K562 (cell line): ENCODE measurements around the gene DDC. TPM values are rescaled to one million over a fixed set of nuclear protein-coding genes. Genes with fewer than 3 reads are reported as not detected.

Experiments
- ATAC-seq: fragments of 200-7000 bp; cut with Tn5 transposase; 3 replicates; pipeline ENCODE4 v1.9.1; 2020; ENCODE audit warnings: moderate library complexity
- BruUV-seq: library from RNA; stranded (reverse); fragments of 400-500 nt; replicated peaks from 2 replicates; lab custom pipeline; 2021; lab: Mats Ljungman, UMichigan
- CTCF ChIA-PET: fragments of 300-600 bp; formaldehyde crosslinking; extraction: SDS; loops from one replicate; lab custom pipeline; 2021; ENCODE audit warnings: low intra/inter-chr PET ratio; lab: Yijun Ruan, JAX
- POLR2A ChIA-PET: fragments of 300-600, 350-650 bp; sonication (Branson Sonifier 250); formaldehyde crosslinking; extraction: SDS; loops from one replicate; lab custom pipeline; 2021; ENCODE audit warnings: antibody characterized with exemption, inconsistent platforms; lab: Yijun Ruan, JAX
- DNase-seq, 4 experiments: peaks; one replicate each; pipeline versions ENCODE4 v3.0.0 to v3.0.0-alpha.2; 2011 to 2018; ENCODE audit warnings: low spot score in 3 of 4, mixed read lengths in 3 of 4; ENCODE audit errors: extremely low read depth in 1 of 4
- FAIRE-seq: peaks from 2 replicates; lab custom pipeline; 2011; peaks lifted over from hg19 to GRCh38; lab: Jason Lieb, UNC
- H2AFZ ChIP-seq: 2 replicates; pipeline ENCODE4 v1.6.0; 2011; ENCODE audit warnings: low read depth, low read length, control low read depth, inconsistent platforms
- H3K27ac ChIP-seq: fragments of 200-600 bp; 3 replicates; pipeline ENCODE4 v1.8.0; 2011; ENCODE audit warnings: low read depth, mild to moderate bottlenecking, control low read depth, inconsistent platforms, low read length, moderate library complexity, mixed read lengths; ENCODE audit errors: extremely low read depth
- H3K27me3 ChIP-seq, 2 experiments: fragments of 300-600 bp in 1 of 2; 2 replicates in 1 of 2; 3 replicates in 1 of 2; pipeline versions ENCODE4 v1.6.0 to v1.8.0; 2011; ENCODE audit warnings: inconsistent platforms in 2 of 2, low read length in 2 of 2, mild to moderate bottlenecking in 1 of 2, mixed read lengths in 1 of 2, moderate library complexity in 1 of 2; ENCODE audit not compliant: control insufficient read depth in 2 of 2, insufficient read depth in 2 of 2
- H3K36me3 ChIP-seq: fragments of 300-600 bp; 3 replicates; pipeline ENCODE4 v1.8.0; 2011; ENCODE audit warnings: mild to moderate bottlenecking, low read length, inconsistent platforms; ENCODE audit not compliant: control insufficient read depth, insufficient read depth
- H3K4me1 ChIP-seq, 2 experiments: fragments of 200-600 bp in 1 of 2; replicated peaks in 1 of 2; 2 replicates in 1 of 2; 3 replicates in 1 of 2; pipeline versions ENCODE4 v1.5.1 to v1.8.0; 2011; ENCODE audit warnings: inconsistent platforms in 2 of 2, low read length in 2 of 2, mild to moderate bottlenecking in 1 of 2, mixed read lengths in 1 of 2, moderate library complexity in 1 of 2; ENCODE audit not compliant: control insufficient read depth in 2 of 2, insufficient read depth in 2 of 2
- H3K4me2 ChIP-seq: 2 replicates; pipeline ENCODE4 v1.6.1; 2011; ENCODE audit warnings: low read length, control low read depth, inconsistent platforms, mixed read lengths; ENCODE audit not compliant: insufficient read depth
- H3K4me3 ChIP-seq: fragments of 200-600 bp; sonication (generic), shearing (Covaris generic); 2 replicates; pipeline ENCODE4 v1.5.1; 2016; ENCODE audit warnings: control low read depth, inconsistent platforms
- H3K79me2 ChIP-seq: fragments of 200-600 bp; 3 replicates; pipeline ENCODE4 v1.8.0; 2011; ENCODE audit warnings: low read length, inconsistent platforms; ENCODE audit not compliant: control insufficient read depth, insufficient read depth
- H3K9ac ChIP-seq, 2 experiments: 2 replicates each; pipeline versions ENCODE4 v1.6.0 to v1.6.1; 2011; ENCODE audit warnings: low read depth in 2 of 2, low read length in 2 of 2, control low read depth in 1 of 2, inconsistent platforms in 1 of 2, mild to moderate bottlenecking in 1 of 2, mixed read lengths in 1 of 2; ENCODE audit not compliant: insufficient read depth in 1 of 2
- H3K9me1 ChIP-seq: one replicate; pipeline ENCODE4 v1.6.0; 2011; ENCODE audit warnings: inconsistent platforms, mild to moderate bottlenecking, low read length, moderate library complexity; ENCODE audit not compliant: control insufficient read depth, insufficient read depth
- H3K9me3 ChIP-seq: replicated peaks from 2 replicates; pipeline ENCODE4 v1.5.1; 2011; ENCODE audit warnings: low read depth, low read length, inconsistent platforms; ENCODE audit not compliant: control insufficient read depth, insufficient read depth
- H4K20me1 ChIP-seq: replicated peaks from 2 replicates; pipeline ENCODE4 v1.6.1; 2011; ENCODE audit warnings: low read length, inconsistent platforms, mixed read lengths; ENCODE audit not compliant: control insufficient read depth, insufficient read depth
- CBX1 ChIP-seq: sonication (generic); IDR thresholded peaks from 2 replicates; pipeline ENCODE4 v1.6.1; 2016; ENCODE audit warnings: antibody characterized with exemption, low read depth, mild to moderate bottlenecking
- CHCHD3 ChIP-seq: fragments of 250-450 bp; sonication (Bioruptor Pico); IDR thresholded peaks from 2 replicates; pipeline ENCODE4 v2.1.2; 2022; ENCODE audit warnings: mild to moderate bottlenecking
- CREB1 ChIP-seq, 2 experiments: sonication (generic) in 1 of 2; formaldehyde crosslinking in 1 of 2; IDR thresholded peaks; 2 replicates each; pipeline versions ENCODE4 v1.6.1 to v1.8.0; 2012 to 2022; ENCODE audit warnings: inconsistent platforms in 1 of 2, mild to moderate bottlenecking in 1 of 2, missing genetic modification reagents in 1 of 2, moderate library complexity in 1 of 2
- DIDO1 ChIP-seq: fragments of 450-650 bp; IDR thresholded peaks from 2 replicates; pipeline ENCODE4 v1.6.1; 2016; ENCODE audit warnings: low read depth, missing biosample characterization, missing genetic modification characterization
- GTF2F1 ChIP-seq: IDR thresholded peaks from 2 replicates; pipeline ENCODE4 v1.6.1; 2011; ENCODE audit warnings: low read depth, low read length, improper control_type of control experiment
- KDM1A ChIP-seq, 2 experiments: fragments of 450-650 bp; IDR thresholded peaks; 2 replicates each; pipeline ENCODE4 v1.6.1; 2016; ENCODE audit warnings: mild to moderate bottlenecking in 2 of 2
- MAFF ChIP-seq: IDR thresholded peaks from 2 replicates; pipeline ENCODE4 v1.6.1; 2012; ENCODE audit warnings: low read length, improper control_type of control experiment
- NR4A1 ChIP-seq, 2 experiments: fragments of 250-450 bp in 1 of 2; fragments of 450-650 bp in 1 of 2; sonication (Bioruptor Pico) in 1 of 2; IDR thresholded peaks; 2 replicates each; pipeline versions ENCODE4 v1.4.0 to v1.6.1; 2016 to 2020; ENCODE audit warnings: mild to moderate bottlenecking in 2 of 2, missing compliant biosample characterization in 1 of 2, missing genetic modification characterization in 1 of 2, moderate library complexity in 1 of 2
- PRDM10 ChIP-seq: fragments of 450-650 bp; IDR thresholded peaks from 2 replicates; pipeline ENCODE4 v1.6.1; 2018; ENCODE audit not compliant: partially characterized antibody
- PTTG1 ChIP-seq: fragments of 450-650 bp; IDR thresholded peaks from 2 replicates; pipeline ENCODE4 v1.6.1; 2016; ENCODE audit warnings: low read depth, mild to moderate bottlenecking, missing genetic modification characterization, missing compliant biosample characterization
- SAFB ChIP-seq: fragments of 200-400 bp; formaldehyde crosslinking; IDR thresholded peaks from 2 replicates; pipeline ENCODE4 v1.6.1; 2017; ENCODE audit warnings: low read depth, low read length, borderline replicate concordance
- ZNF445 ChIP-seq: fragments of 250-450 bp; sonication (Bioruptor Pico); IDR thresholded peaks from 2 replicates; pipeline ENCODE4 v1.4.0; 2020; ENCODE audit warnings: low read depth, mild to moderate bottlenecking, moderate library complexity
- WGBS: fragments of 100-300 bp; shearing (Covaris generic); methylation state at CpG from one replicate; pipeline ENCODE4 v1.1.6; 2016; ENCODE audit warnings: low coverage, mixed read lengths; ENCODE audit not compliant: insufficient coverage; ENCODE audit errors: missing lambda C conversion rate; 5-methylcytosine and 5-hydroxymethylcytosine counted together
- in situ Hi-C: fragments of 300-500 bp; cut with MboI; formaldehyde crosslinking; loops from 4 replicates; pipeline ENCODE4 v1.15.0; 2018; ENCODE audit warnings: inconsistent platforms, mixed read lengths
- intact Hi-C: fragments of 100-400 bp; cut with micrococcal nuclease; formaldehyde crosslinking; loops from 2 replicates; pipeline ENCODE4 v1.14.2; 2022
- polyA plus RNA-seq, 8 experiments: library from polyadenylated mRNA; depleted of rRNA in 4 of 8; stranded (reverse) in 5 of 8; unstranded in 3 of 8; fragments of >200 nt; fragmentation: Nextera tagmentation in 2 of 8; fragmentation: Illumina TruSeq in 1 of 8; extraction: Ambion mirVana in 2 of 8; extraction: Trizol in 1 of 8; gene quantifications; 2 replicates each; pipeline versions ENCODE4 v1.2.1 to v1.2.3, GENCODE V29; 2011 to 2014; ENCODE audit warnings: inconsistent platforms in 1 of 8, missing spikeins in 1 of 8
- total RNA-seq, 7 experiments: library from RNA; depleted of rRNA in 6 of 7; stranded (reverse); fragments of >200 nt in 6 of 7; fragmentation: Illumina TruSeq in 2 of 7; extraction: Trizol in 2 of 7; gene quantifications; 2 replicates each; pipeline versions ENCODE4 v1.2.1 to v1.2.3, GENCODE V29; 2011 to 2021; ENCODE audit warnings: low replicate concordance in 1 of 7

DDC gene
- total and polyA plus RNA-seq, 9 of the 15 experiments (the other 6 are each of a cell fraction or from before 2014, with no cell fraction given): not detected

DNA sequence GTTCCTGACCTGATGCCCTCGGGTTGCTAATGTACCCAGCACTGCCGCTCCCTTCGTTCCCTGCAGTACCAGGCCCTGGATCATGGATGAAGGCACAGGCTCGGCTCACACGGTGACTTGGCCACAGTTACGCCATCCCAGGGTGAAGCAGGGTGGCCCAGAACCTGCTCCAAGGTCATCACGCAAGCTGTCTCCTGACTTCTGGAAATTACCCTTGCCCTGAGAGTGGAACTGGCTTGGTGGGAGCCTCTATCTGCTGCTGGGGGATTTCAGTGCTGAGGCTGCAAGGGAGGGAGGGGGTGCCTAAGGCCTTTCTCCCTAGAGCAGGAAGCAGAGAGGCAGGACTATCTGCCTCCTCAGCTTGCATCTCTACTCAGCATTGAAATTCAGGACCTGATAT, 151.6 kb downstream of the DDC start:
- Histone ChIP-seq H4K20me1 (no peaks in the 10 kb centered on the region), H3K9me1 (no peaks in the 10 kb centered on the region), H3K27me3 (no peaks in the 10 kb centered on the region), H3K4me1 (no peaks in the 10 kb centered on the region; a peak in 1 of 5 replicates), H3K4me3 (no peak overlapping the region), H3K4me2 (no peak overlapping the region)
- ATAC-seq: no peak
- POLR2A ChIA-PET: interaction anchor here (1.0 to 1.3 kb wide), 2 partner anchors 8 to 10 kb away, joined by 3 read pairs; no protein-coding TSS in a partner anchor
- intact Hi-C loops: loop anchor here (10.0 kb wide), 1 partner anchor 559 kb away; no protein-coding TSS in a partner anchor
- no TSS peak for BruUV-seq
- TF ChIP-seq NR4A1 (CRISPR knock-in tag; IDR thresholded peaks at IDR 0.05) (no peak), NR4A1 (tag; IDR thresholded peaks at IDR 0.05) (no peak), SAFB (no peak), KDM1A (IDR thresholded peaks at IDR 0.05) (no peak), PTTG1 (tag) (no peak), DIDO1 (no peak), ZNF445 (CRISPR knock-in tag) (no peak), PRDM10 (no peak), CBX1 (no peak), MAFF (no peak), GTF2F1 (no peak), CHCHD3 (CRISPR knock-in tag) (no peak), CREB1 (IDR thresholded peaks at IDR 0.05) (no peak), CREB1 (CRISPR knock-in tag; IDR thresholded peaks at IDR 0.05) (no peak)
- TF ChIP-seq, all 486 proteins: peak for 0
- Histone ChIP-seq H3K27ac (no peak overlapping the region), H3K9ac (no peak overlapping the region), H3K9me3 (no peaks in the 10 kb centered on the region), H3K36me3 (no peaks in the 10 kb centered on the region), H2AFZ (no peak overlapping the region), H3K79me2 (no peaks in the 10 kb centered on the region)
- FAIRE-seq (no peak), DNase-seq (no peak)
- CTCF ChIA-PET: no interaction called here
- in situ Hi-C loops: no loop called here
- WGBS: 67% methylated on average over 7 of the region's 7 CpGs
